Epithelial cell of esophagus (primary cell): Measurements from ENCODE around the gene APOOL.

Experiments
- DNase-seq: peaks from one replicate; pipeline ENCODE4 v3.0.0; 2010; ENCODE audit warnings: low read depth
- H3K4me3 ChIP-seq: 2 replicates; pipeline ENCODE4 v1.5.1; 2011; ENCODE audit warnings: mild to moderate bottlenecking, low read length, control low read depth
- CTCF ChIP-seq: IDR thresholded peaks from 2 replicates; pipeline ENCODE4 v1.5.1; 2011; ENCODE audit warnings: low read depth, mild to moderate bottlenecking, low read length, control low read depth, inconsistent platforms; ENCODE audit not compliant: insufficient read depth; ENCODE audit errors: missing control alignments

Gene APOOL

GRCh38 chrX:85029043-85029442 lies 25.4 kb downstream of the APOOL start:
- no peak overlapping the region for H3K4me3 ChIP-seq
- TF ChIP-seq CTCF: no peak
- no peak for DNase-seq

GRCh38 chrX:85031505-85031904 lies 27.8 kb downstream of the APOOL start:
- no peak for TF ChIP-seq CTCF
- no peak overlapping the region for H3K4me3 ChIP-seq
- no peak for DNase-seq

- TF ChIP-seq CTCF: no peak
- no peak for DNase-seq
- no peak overlapping the region for H3K4me3 ChIP-seq
Observed at GRCh38 chrX:85037114-85037513, 33.4 kb downstream of the APOOL start.

GRCh38 chrX:85051627-85052026 lies 48.0 kb downstream of the APOOL start:
- no peak for TF ChIP-seq CTCF
- no peak for DNase-seq
- H3K4me3 ChIP-seq: no peak overlapping the region

GRCh38 chrX:85052205-85052604 lies 48.5 kb downstream of the APOOL start:
- no peak for TF ChIP-seq CTCF
- H3K4me3 ChIP-seq: no peak overlapping the region
- peak; percentile 4 for DNase-seq

GRCh38 chrX:85052636-85053343 lies 49.1 kb downstream of the APOOL start:
- no peak overlapping the region for H3K4me3 ChIP-seq
- peak; percentile 75 for DNase-seq
- TF ChIP-seq CTCF: no peak
